GM12873 (cell line): ENCODE data around the gene SH2D3C.

Experiments
- CTCF ChIP-seq: IDR thresholded peaks from 2 replicates; pipeline ENCODE4 v1.5.1; 2012; ENCODE audit warnings: low read depth, mild to moderate bottlenecking, moderate library complexity, low read length, control low read depth; ENCODE audit not compliant: insufficient read depth; ENCODE audit errors: missing control alignments

SH2D3C gene

GRCh38 chr9:127777368-127777980, 992 bp downstream of the SH2D3C start:
- TF ChIP-seq CTCF: no peak

- TF ChIP-seq CTCF: no peak
These were observed 1.6 kb downstream of the SH2D3C start for GRCh38 chr9:127776924-127777289.

GRCh38 chr9:127776195-127776923, 2.1 kb downstream of the SH2D3C start:
- TF ChIP-seq CTCF: no peak

GRCh38 chr9:127773981-127774380, 4.5 kb downstream of the SH2D3C start:
- no peak for TF ChIP-seq CTCF

GRCh38 chr9:127773272-127773671, 5.2 kb downstream of the SH2D3C start:
- no peak for TF ChIP-seq CTCF

- TF ChIP-seq CTCF: no peak
These were observed 5.9 kb downstream of the SH2D3C start for GRCh38 chr9:127772603-127773002.

GRCh38 chr9:127771570-127772189, 6.8 kb downstream of the SH2D3C start:
- no peak for TF ChIP-seq CTCF
